ENCODE measurements around the gene DDX47.

The DDX47 gene

GRCh38 chr12:12813120-12814101 is at the start of gene DDX47:
Gene DDX47, plus strand, starts transcription at chr12:12813346. Its CDS starts 22 bp downstream, at chr12:12813368.
- DNase-seq = peak; percentile 37 to 97 (median 85)

- DNase-seq = no peak
Measured at GRCh38 chr12:12764824-12765223, 48.3 kb upstream of the DDX47 start.

- no peak for DNase-seq
Measured at GRCh38 chr12:12770262-12770661, 42.9 kb upstream of the DDX47 start.

- no peak for DNase-seq
Measured at GRCh38 chr12:12774791-12775190, 38.4 kb upstream of the DDX47 start.

GRCh38 chr12:12776261-12776660 is 36.9 kb upstream of the DDX47 start:
- DNase-seq = no peak

GRCh38 chr12:12777092-12777491 is 36.1 kb upstream of the DDX47 start:
- no peak for DNase-seq

GRCh38 chr12:12779007-12779406 is 34.1 kb upstream of the DDX47 start:
- no peak for DNase-seq

- DNase-seq = no peak
Measured at GRCh38 chr12:12779529-12779928, 33.6 kb upstream of the DDX47 start.

- DNase-seq = no peak
Measured at GRCh38 chr12:12784116-12784515, 29.0 kb upstream of the DDX47 start.

GRCh38 chr12:12784911-12785814 is 28.0 kb upstream of the DDX47 start, which contains the start of gene APOLD1:
Gene APOLD1, plus strand, starts transcription at chr12:12785659. Its CDS starts 33 bp downstream, at chr12:12785692.
- no peak for DNase-seq

- DNase-seq = no peak
Measured at GRCh38 chr12:12786351-12786705, 26.8 kb upstream of the DDX47 start.

- peak in 55 of 56 donors; percentile 20 to 88 (median 69) for DNase-seq
Measured at GRCh38 chr12:12786706-12787601, 26.2 kb upstream of the DDX47 start.

GRCh38 chr12:12788131-12788530 is 25.0 kb upstream of the DDX47 start:
- no peak for DNase-seq

GRCh38 chr12:12788675-12789368 is 24.3 kb upstream of the DDX47 start:
- DNase-seq = peak in 34 of 56 donors; percentile 6 to 71 (median 36)

GRCh38 chr12:12790956-12791355 is 22.2 kb upstream of the DDX47 start:
- no peak for DNase-seq

GRCh38 chr12:12791756-12792369 is 21.3 kb upstream of the DDX47 start:
- peak in 1 of 56 donors; percentile 18 for DNase-seq

GRCh38 chr12:12792421-12792820 is 20.7 kb upstream of the DDX47 start:
- DNase-seq = no peak

GRCh38 chr12:12794686-12795085 is 18.5 kb upstream of the DDX47 start:
- no peak for DNase-seq

GRCh38 chr12:12796171-12796570 is 17.0 kb upstream of the DDX47 start:
- no peak for DNase-seq
